GM21786 (cell line): ENCODE results near the gene CELF4.

Source experiments
- ATAC-seq: cut with Tn5 transposase; IDR thresholded peaks from one replicate; pipeline ENCODE4 v1.9.1; 2021; ENCODE audit not compliant: unreplicated experiment

The CELF4 gene

GRCh38 chr18:37395631-37396030 lies 170.0 kb downstream of the CELF4 start:
- no peak for ATAC-seq

- ATAC-seq, result no peak
These were observed 170.5 kb downstream of the CELF4 start for GRCh38 chr18:37395138-37395537.

GRCh38 chr18:37394610-37394965 lies 171.0 kb downstream of the CELF4 start:
- no peak for ATAC-seq

- no peak for ATAC-seq
These were observed 171.5 kb downstream of the CELF4 start for GRCh38 chr18:37393945-37394609.

- ATAC-seq, result no peak
These were observed 172.3 kb downstream of the CELF4 start for GRCh38 chr18:37393221-37393827.

DNA sequence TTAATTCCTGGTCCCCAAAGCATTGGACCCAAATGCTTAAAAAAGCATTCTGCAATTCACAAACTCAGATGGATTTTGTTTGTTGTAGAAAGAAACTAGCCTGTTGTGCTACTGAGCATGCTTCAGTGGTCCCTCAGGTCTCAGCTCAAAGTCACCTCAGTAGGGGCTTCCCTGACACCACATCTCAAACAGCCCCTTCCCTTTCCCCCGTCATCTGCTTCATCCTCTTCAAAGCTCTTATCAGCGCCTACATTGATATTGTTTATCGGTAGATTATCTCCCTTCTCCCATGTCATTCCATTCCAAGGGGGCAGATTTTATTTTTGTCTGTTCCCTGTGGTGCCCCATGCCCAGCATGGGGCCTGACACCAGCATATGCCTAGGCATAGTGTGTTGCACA lies 172.9 kb downstream of the CELF4 start:
- ATAC-seq, result no peak

GRCh38 chr18:37391698-37392548 lies 173.7 kb downstream of the CELF4 start:
- ATAC-seq, result peak; percentile 69

DNA sequence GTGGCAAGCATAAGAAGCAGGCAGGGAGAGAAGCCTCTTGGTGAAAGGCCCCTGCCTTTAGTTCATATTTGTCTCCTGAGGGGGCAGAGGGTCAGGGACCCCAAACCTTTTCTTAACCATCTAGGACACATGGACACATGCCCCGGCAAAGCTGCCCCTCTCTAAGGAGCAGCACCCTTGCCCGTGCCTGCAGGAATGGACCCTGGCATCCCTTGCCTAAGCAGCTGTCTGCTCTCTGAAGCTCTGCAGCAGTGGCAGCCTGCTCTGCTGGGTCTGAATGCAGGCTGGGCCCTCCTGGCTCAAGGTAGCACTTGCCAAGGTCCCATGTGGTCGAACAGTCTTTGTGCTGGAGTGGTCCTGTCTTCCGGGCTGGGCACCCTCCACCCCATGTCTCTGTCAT lies 174.4 kb downstream of the CELF4 start:
- no peak for ATAC-seq

GRCh38 chr18:37390687-37391086 lies 174.9 kb downstream of the CELF4 start:
- no peak for ATAC-seq

DNA sequence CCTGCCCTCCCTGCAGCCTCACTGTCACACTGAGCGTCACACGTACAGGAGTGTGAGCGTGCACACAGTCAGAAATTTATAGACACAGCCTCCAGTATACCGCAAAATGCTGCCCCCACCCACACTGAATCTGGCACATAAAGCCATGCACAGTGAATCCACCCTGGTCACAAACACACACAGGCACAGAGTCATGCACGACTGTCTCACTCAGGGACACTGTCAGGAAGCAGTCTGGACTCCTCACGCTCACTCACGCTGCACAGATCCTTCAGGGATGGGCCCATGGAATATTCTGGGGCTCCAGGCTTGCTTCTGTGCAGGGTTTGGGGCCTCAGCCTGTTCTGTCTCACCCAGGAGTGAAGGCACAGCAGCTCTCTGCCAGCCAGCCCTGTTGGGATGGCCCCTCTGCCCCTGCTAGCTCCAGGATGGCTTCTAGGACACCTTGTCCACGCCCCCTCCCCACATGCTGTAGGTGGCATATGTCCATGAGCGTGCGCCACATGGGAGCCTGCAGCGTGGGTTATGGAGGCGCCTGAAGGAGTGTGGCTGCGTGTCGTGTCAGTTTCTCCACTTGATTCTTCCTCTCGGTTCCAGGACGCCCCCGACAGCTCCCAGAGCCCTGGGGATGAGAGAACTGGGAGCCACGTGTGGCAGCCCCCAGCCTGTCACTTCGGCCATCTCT lies 175.8 kb downstream of the CELF4 start:
- no peak for ATAC-seq

- ATAC-seq, result no peak
These were observed 176.6 kb downstream of the CELF4 start for GRCh38 chr18:37389041-37389440.

DNA sequence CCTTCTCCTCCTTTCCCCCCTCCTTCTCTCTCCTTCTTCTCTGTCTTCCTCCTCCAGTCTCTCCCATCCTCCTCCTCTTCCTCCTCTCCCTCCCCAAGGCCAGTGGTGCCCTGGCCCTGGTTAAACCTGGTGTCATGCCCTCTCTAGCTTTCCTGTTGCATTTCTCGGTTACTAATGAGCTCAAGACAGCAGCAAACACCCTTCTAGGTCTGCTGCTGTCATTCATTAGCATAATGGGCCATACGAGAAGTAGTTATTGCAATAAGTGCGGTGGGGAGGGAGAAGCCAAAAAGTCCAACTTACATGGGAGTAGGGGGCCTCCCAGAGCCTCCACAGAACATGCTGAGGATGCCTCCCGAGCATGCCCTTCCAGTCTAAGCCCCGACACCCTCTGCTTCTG lies 177.2 kb downstream of the CELF4 start:
- no peak for ATAC-seq

DNA sequence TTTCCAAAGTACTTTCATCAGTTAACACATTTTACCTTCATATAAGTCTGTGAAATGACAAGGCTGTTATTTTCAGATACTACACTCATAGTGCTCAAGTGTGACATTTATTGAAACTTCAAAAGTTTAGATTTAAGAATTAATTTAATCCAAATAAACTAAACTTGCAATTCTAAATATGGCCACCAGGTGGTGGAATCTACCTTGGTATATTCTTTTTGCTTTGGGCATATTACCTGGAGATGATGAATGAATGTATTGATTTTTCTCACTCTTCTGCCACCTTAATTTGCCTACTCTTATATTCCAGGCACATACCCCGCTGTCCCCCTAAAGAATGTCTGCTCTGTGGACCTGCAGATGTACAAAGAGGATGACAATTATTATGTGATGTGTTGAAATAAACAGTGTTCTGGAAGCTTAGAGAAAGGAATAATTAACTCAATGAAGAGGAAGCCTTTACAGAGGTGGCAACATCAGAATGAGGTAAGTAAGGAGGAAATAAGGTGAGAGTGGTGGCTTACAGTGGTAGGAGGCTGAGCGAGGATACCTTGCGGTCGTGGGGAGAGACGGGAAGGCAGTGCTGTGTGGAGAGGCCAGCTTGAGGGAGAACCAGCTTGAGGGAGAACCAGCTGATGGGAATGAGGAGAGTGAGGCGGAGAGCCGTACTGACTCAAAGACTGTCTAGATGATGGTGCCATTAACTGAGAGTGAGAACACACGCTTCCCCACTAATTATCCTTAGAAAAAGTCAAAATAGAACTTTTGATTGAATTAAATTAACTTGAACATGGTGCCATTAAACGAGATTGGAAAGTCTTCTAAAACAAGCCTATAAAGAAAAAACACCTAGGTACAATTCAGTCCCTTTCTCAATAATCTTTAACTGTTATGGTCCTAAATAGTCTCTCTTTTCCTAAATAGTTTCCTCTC lies 179.5 kb downstream of the CELF4 start:
- no peak for ATAC-seq

DNA sequence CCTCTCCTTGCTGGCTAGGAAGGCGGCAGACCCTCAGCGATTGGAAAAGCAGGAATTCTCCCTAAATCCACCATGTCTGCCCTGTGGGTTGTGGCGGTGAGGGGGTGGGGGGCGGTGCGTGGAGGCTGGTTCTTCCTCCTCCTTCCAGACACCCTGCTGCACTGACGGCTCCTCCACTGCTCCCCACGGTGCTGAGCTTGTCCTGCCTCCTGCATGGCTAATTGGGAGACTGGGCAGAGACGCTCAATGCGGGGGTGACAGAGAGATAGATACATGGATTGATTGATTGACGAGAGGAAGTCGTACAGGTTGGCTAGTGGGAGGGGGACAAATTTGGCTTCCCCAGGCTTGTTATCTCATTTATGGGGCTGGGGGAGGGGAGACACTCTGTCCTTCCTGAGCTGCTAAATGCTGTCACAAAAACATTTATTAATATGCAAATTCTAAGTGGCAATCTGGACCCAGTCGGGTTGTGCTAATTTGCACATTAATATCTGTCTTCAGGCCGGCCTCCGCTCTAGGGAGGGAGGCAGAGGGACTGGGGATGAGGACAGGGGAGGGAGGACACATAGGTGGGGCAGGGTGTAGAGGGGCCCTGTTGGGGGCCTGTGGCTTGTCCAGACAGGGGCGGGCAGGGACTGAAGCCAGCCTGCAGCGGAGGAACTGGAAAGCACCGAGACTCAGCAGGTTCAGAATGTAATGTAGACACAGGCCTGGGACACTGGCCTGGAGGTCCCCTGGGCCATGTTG lies 181.6 kb downstream of the CELF4 start:
- ATAC-seq, result no peak

DNA sequence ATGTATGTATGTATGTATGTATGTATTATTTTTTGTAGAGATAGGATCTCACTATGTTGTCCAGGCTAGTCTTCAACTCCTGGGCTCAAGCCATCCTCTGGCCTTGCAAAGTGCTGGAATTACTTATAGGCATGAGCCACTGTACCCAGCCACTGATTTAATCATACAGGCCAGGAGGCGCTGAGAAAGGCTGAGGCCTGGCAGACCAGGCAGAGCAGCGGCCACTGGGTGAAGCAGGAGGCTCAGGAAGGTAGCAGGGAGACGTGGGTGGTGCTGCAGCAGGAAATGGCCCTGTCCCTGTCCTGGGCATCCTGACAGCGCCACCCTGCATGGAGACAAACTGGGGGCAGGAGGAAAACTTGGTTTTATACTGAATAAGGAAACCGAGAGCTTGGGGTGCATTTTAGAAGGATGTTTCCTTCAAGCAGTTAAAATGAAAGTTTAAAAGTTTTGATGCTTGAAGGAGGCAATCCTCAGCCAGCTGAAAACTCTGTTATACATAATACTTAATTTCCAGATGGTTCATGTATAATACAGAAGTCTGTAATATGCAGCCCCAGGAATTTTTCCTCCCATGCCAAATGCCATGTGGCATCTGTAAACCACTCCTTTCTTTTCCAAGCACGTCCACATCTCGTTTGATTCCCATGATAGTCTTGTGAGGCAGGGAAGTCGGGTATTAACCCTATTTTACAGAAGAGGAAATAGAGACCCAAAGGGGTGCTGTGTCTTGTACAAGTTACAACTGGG lies 182.4 kb downstream of the CELF4 start:
- ATAC-seq, result no peak

- no peak for ATAC-seq
These were observed 184.0 kb downstream of the CELF4 start for GRCh38 chr18:37381554-37381953.

DNA sequence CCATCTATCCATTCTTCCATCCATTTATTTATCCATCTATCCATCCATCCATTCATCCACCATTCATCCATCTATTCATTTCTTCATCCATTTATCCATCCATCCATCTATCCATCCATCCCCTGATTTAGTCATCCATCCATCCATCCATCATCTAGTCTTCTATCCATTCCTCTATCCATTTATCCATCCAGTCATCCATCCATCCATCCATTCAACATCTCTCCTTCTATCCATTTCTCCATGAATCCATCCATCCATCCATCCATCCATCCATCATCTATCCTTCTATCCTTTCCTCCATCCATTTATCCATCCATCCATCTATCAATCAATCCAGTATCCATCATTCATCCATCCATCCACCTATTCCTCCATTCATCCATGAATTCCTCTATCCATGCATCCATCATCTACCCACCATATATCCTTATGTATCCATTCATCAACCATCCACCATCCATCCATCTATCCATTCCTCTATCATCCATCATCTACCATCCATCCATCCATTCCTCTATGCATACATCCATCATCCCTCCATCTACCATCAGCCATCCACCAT lies 185.0 kb downstream of the CELF4 start:
- no peak for ATAC-seq

GRCh38 chr18:37378336-37379010 lies 187.1 kb downstream of the CELF4 start:
- no peak for ATAC-seq
